NB4 (cell line): ENCODE results near the gene OSBPL8.

Experiments
- DNase-seq: peaks from one replicate; pipeline ENCODE4 v3.0.0; 2010; ENCODE audit warnings: low read depth
- H3K4me3 ChIP-seq: one replicate; pipeline ENCODE4 v1.5.1; 2011; ENCODE audit warnings: mild to moderate bottlenecking, low read depth, low read length, moderate library complexity
- CTCF ChIP-seq: IDR thresholded peaks from one replicate; pipeline ENCODE4 v1.5.1; 2012; ENCODE audit warnings: low read depth, low read length
- MAX ChIP-seq: IDR thresholded peaks from 2 replicates; pipeline ENCODE4 v1.6.1; 2011; ENCODE audit warnings: low read depth, low read length
- MYC ChIP-seq: IDR thresholded peaks from 2 replicates; pipeline ENCODE4 v1.6.1; 2011; ENCODE audit warnings: low read depth, low read length
- POLR2A ChIP-seq: IDR thresholded peaks from 2 replicates; pipeline ENCODE4 v1.6.1; 2011; ENCODE audit warnings: mild to moderate bottlenecking; ENCODE audit not compliant: insufficient read length; ENCODE audit errors: extremely low read depth

The OSBPL8 gene

GRCh38 chr12:76547526-76547925 lies 12.0 kb downstream of the OSBPL8 start:
- no peak for TF ChIP-seq MAX
- TF ChIP-seq POLR2A = no peak
- TF ChIP-seq MYC = no peak
- TF ChIP-seq CTCF = no peak
- DNase-seq = no peak
- no peak overlapping the region for H3K4me3 ChIP-seq

GRCh38 chr12:76546889-76547288 lies 12.7 kb downstream of the OSBPL8 start:
- TF ChIP-seq MAX (no peak), CTCF (no peak), POLR2A (no peak), MYC (no peak)
- no peak overlapping the region for H3K4me3 ChIP-seq
- DNase-seq = no peak

GRCh38 chr12:76545486-76545885 lies 14.1 kb downstream of the OSBPL8 start:
- DNase-seq = no peak
- no peak overlapping the region for H3K4me3 ChIP-seq
- TF ChIP-seq MYC (no peak), CTCF (no peak), POLR2A (no peak), MAX (no peak)

- no peak for TF ChIP-seq MYC
- TF ChIP-seq MAX = no peak
- no peak for TF ChIP-seq CTCF
- no peak for TF ChIP-seq POLR2A
- no peak for DNase-seq
- H3K4me3 ChIP-seq = no peak overlapping the region
These were observed 14.8 kb downstream of the OSBPL8 start for GRCh38 chr12:76544601-76545261.

- no peak overlapping the region for H3K4me3 ChIP-seq
- DNase-seq = no peak
These were observed 15.7 kb downstream of the OSBPL8 start for GRCh38 chr12:76543813-76544347.

More at GRCh38 chr12:76543813-76544347, 15.7 kb downstream of the OSBPL8 start:
- TF ChIP-seq POLR2A (no peak), MAX (no peak), CTCF (no peak), MYC (no peak)
